GM18861 (cell line): ENCODE data around the gene CXCR1.
"Not testable (repeated sequence)": the region's sequence is repeated elsewhere in the genome, so short reads cannot be mapped to it uniquely, and the experiment has no call there.

Experiments used
- ATAC-seq: cut with Tn5 transposase; IDR thresholded peaks from one replicate; pipeline ENCODE4 v1.9.1; 2021; ENCODE audit not compliant: unreplicated experiment

Gene CXCR1

GRCh38 chr2:218166791-218167190, at the start of gene CXCR1:
CXCR1 (minus strand) TSS chr2:218166962; CDS start chr2:218165211, 1,751 bp downstream.
- ATAC-seq: no peak

GRCh38 chr2:218216336-218216673, 49.5 kb upstream of the CXCR1 start:
- no peak for ATAC-seq

- no peak for ATAC-seq
Measured at GRCh38 chr2:218214116-218214515, 47.4 kb upstream of the CXCR1 start.

GRCh38 chr2:218209078-218209477, 42.3 kb upstream of the CXCR1 start:
- no peak for ATAC-seq

- no peak for ATAC-seq
Measured at GRCh38 chr2:218202266-218202665, 35.5 kb upstream of the CXCR1 start.

GRCh38 chr2:218196974-218197373, 30.2 kb upstream of the CXCR1 start:
- ATAC-seq: no peak

- ATAC-seq: no peak
Measured at GRCh38 chr2:218194880-218195279, 28.1 kb upstream of the CXCR1 start.

- no peak for ATAC-seq
Measured at GRCh38 chr2:218193701-218194100, 26.9 kb upstream of the CXCR1 start.

- no peak for ATAC-seq
Measured at GRCh38 chr2:218192902-218193430, 26.2 kb upstream of the CXCR1 start.

- no peak for ATAC-seq
Measured at GRCh38 chr2:218188528-218188927, 21.8 kb upstream of the CXCR1 start.

GRCh38 chr2:218187296-218188015, 20.7 kb upstream of the CXCR1 start:
- no peak for ATAC-seq

- ATAC-seq: no peak
Measured at GRCh38 chr2:218186876-218187275, 20.1 kb upstream of the CXCR1 start.

- ATAC-seq: no peak
Measured at GRCh38 chr2:218186355-218186766, 19.6 kb upstream of the CXCR1 start.

- ATAC-seq: no peak
Measured at GRCh38 chr2:218184331-218184730, 17.6 kb upstream of the CXCR1 start.

- no peak for ATAC-seq
Measured at GRCh38 chr2:218180467-218181114, 13.8 kb upstream of the CXCR1 start.

- no peak for ATAC-seq
Measured at GRCh38 chr2:218179782-218180181, 13.0 kb upstream of the CXCR1 start.

GRCh38 chr2:218172845-218173244, 6.1 kb upstream of the CXCR1 start:
- no peak for ATAC-seq

GRCh38 chr2:218171744-218172143, 5.0 kb upstream of the CXCR1 start:
- not testable (repeated sequence) for ATAC-seq

- ATAC-seq: no peak
Measured at GRCh38 chr2:218169757-218170546, 3.2 kb upstream of the CXCR1 start.

- ATAC-seq: no peak
Measured at GRCh38 chr2:218168635-218169462, 2.1 kb upstream of the CXCR1 start.

GRCh38 chr2:218168016-218168415, 1.3 kb upstream of the CXCR1 start:
- ATAC-seq: no peak
